HG03159 (cell line): ENCODE measurements around the gene BAAT.

ENCODE experiments used
- ATAC-seq: cut with Tn5 transposase; IDR thresholded peaks from one replicate; pipeline ENCODE4 v1.9.1; 2021; ENCODE audit warnings: mild to moderate bottlenecking, moderate library complexity; ENCODE audit not compliant: unreplicated experiment

The BAAT gene

DNA sequence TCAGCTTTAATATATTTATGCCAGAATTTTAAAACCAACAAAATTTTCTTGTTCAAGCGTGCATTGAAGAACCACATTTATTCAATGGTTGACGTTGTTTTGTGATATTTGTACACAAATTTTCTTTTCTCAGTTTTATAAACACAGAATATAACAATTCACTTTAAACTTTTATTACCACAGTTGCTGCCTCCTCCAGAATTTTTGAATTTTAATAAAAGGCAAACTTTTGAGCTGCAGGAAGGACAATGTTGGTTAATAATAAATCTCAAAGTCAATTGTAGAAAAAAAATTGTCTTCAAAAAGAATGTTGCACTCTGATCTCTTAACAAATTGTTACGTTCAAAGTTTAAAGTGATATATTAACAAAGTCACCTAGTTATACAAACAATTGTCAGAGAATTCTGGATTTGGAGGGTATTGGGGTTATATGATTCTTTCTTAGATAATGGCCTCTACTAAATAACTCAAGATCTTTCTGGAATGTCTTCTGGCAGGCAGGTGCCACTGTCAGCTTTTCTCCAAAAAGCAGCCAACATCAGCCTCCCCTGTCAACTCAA is 60.5 kb downstream of the BAAT start:
- no peak for ATAC-seq

DNA sequence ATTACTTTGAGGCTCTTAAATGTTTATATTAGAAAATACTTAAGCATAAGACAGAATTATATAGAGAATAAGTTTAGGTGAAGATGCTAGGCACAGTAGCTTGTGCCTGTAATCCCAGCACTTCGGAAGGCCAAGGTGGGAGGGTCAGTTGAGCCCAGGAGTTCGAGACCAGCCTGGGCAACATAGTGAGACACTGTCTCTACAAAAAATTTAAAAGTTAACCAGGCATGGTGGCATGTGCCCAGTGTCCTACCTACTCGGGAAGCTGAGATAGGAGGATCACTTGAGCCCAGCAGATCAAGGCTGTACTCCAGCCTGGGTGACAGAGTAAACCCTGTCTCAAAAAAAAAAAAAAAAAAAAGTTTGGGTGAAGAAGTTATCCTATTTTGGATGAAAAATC is 61.7 kb downstream of the BAAT start:
- ATAC-seq: no peak

DNA sequence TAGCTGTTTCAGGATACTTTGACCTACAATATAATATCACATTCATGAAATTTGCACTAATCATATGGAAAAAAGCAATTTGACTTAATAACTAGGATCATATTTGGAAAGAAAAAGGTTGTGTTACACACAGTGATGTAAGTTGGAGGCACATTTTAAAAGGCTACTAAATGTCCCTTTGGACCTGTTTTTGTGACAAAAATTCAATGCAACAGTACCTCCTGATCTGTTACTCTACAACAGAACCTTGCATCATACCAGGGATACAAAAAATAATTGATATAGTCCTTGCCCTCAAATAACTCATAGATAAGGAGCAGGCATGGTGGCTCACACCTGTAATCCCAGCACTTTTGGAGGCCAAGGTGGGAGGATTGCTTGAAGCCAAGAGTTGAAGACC is 67.1 kb downstream of the BAAT start:
- no peak for ATAC-seq

DNA sequence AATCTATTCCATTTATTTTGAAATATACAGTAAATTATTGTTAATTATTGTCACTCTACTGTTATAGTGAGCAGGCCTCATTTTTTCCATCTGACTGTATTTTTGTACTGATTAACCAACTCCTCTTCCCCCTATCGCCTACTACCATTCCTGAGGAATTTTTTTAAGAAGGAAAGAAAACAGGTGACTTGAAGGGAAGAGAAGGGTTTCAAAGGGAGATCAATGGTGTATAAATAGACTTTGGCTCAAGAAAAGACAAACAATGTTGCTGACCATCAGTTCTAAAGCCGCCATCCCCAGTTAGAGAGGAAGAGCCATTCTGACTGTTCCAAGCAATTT is 69.7 kb downstream of the BAAT start:
- no peak for ATAC-seq

DNA sequence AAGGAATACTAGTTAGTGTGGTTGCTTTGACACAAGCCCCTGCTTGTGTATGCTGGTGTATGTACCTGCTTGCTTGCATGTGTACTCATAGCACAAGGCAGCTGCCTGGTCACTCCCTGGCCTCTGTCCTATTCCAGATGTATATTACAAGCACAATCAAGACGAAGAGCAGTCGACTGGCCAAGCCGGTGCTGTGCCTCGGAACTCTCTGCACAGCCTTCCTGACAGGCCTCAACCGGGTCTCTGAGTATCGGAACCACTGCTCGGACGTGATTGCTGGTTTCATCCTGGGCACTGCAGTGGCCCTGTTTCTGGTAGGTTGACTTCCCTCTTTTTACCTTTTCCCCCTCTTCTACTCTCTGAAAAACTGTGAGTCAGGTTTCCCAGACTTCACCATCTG is 72.1 kb downstream of the BAAT start:
- ATAC-seq: no peak

DNA sequence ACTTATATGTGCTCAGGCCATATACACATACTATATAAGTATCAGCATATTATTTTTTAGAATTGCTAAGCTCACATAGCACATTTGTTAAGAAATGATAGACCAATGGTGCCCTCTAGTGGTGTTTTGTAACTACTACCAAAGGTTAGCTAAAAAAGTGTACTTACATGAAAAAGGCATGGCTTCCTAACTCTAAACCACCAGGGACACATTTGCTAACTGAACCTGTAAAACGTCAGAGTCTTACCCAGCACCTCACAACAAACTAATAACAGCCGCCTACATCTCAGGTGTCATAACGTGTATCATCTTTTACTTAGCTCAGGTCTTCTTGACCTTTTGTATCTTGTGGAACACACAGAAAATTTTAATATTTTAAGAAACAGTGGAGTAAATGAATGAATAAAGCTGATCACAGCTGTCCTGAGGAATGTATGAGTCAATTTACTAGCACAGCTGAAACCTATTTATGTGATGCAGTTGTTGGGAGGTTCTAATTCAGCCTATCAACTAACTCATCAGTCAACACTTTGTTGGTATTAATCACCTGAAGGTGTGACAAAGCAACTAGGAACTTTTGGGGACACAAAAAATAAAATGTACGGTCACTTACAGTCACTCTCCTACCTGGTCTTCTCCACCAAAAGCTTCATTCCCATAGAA is 72.9 kb downstream of the BAAT start:
- ATAC-seq: peak; percentile 95

DNA sequence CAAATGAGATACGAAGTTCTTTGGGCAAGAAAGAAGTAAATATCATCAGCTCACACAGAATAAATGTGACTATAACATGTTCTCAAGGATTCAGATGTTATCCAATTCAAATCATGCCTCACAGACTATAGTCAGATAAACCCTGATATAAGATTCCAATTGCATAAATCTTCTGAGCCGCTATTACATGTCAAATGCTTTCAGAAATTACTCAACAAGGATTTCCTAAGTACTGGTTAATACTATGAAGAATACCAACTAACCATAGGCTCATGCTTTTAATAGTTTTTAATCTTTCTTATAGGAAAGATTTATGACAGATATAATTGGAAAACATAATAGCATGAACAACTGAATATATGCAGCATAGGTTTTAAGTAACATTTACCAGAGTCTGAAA is 73.6 kb downstream of the BAAT start:
- no peak for ATAC-seq
